Activated naive CD4-positive, alpha-beta T cell (primary cell): ENCODE data around the gene CLDN6.

Experiments used
- DNase-seq, 4 experiments: peaks; one replicate each; lab custom pipeline; 2025; lab: John Stamatoyannopoulos, UW

Gene CLDN6

DNA sequence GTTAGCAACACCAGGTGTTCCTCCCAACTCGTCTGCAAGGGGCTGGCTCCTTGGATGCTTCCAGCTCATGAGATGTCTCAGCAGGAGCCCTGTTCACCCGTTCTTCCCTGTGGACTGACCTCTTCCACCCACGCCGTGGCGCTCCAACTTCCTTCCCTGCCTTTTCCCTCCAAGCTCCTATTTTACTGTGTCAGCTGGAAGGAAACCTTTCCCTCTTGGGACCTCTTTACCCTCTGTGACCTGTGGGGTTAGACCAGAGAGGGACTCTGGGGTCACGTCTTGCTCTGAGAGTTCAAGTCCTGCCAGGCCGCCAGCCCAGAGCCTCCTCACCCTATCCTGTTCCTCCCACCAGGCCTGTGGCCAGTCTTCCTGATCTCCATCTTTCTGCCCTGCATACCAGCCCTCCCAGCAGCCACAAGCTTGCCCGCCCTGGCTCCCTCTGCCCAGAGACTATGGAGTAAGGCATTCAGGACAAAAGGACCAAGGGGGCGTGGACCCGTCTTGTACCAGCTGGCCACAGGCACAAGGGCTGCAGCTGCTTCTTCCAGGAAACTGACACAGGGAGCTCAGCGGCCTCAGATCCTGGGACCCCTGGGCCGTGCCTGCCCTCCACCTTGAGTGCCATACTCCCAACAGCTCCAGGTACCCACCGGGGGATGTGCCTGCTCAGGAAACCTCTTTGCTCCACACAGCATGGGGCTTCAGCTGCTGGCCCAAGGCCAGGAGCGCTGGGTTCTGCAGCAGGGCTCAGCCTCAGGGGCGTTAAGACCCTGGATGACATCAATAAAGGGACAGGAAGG, 45.8 kb downstream of the CLDN6 start:
- DNase-seq, result no peak

DNA sequence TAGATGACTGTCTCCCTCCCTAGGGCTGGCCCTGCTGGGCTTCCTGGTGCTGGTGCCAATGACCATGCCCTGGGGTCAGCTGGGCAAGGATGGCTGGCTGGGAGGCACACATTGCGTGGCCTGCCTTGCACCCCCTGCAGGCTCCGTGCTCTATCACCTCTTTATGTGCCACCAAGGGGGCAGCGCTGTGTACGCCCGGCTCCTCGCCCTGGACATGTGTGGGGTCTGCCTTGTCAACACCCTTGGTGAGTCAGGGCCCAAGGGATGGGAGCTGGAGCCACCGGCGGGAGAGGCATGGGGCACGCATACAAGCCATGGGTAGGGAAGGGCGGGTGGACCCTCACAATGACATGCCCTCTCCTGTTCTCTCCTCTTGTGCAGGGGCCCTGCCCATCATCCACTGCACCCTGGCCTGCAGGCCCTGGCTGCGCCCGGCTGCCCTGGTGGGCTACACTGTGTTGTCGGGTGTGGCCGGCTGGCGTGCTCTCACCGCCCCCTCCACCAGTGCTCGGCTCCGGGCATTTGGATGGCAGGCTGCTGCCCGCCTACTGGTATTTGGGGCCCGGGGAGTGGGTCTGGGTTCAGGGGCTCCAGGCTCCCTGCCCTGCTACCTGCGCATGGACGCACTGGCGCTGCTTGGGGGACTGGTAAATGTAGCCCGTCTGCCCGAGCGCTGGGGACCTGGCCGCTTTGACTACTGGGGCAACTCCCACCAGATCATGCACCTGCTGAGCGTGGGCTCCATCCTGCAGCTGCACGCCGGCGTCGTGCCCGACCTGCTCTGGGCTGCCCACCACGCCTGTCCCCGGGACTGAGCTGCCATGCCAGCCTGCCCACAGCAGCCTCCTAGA, 46.6 kb downstream of the CLDN6 start:
- DNase-seq, result no peak

DNA sequence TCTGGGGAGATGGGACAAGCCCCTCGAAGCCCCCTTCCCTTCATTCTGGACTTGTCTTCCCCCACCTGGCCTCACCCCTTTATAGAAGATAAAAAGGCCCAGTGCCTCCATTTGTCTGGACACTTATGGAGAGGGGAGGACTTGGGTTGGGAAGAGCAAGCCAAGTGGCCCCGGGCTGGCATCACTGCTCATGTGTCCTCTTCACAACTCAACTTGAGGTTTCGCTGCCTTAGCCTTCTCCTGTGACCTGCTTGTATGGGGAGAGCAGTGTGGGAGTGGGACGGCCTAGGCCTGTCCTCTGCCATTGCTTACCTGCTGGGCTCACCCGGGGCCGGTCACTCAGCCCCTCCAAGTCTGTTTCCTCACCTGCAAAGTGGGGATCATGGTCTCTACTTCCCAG, 47.4 kb downstream of the CLDN6 start:
- no peak for DNase-seq

DNA sequence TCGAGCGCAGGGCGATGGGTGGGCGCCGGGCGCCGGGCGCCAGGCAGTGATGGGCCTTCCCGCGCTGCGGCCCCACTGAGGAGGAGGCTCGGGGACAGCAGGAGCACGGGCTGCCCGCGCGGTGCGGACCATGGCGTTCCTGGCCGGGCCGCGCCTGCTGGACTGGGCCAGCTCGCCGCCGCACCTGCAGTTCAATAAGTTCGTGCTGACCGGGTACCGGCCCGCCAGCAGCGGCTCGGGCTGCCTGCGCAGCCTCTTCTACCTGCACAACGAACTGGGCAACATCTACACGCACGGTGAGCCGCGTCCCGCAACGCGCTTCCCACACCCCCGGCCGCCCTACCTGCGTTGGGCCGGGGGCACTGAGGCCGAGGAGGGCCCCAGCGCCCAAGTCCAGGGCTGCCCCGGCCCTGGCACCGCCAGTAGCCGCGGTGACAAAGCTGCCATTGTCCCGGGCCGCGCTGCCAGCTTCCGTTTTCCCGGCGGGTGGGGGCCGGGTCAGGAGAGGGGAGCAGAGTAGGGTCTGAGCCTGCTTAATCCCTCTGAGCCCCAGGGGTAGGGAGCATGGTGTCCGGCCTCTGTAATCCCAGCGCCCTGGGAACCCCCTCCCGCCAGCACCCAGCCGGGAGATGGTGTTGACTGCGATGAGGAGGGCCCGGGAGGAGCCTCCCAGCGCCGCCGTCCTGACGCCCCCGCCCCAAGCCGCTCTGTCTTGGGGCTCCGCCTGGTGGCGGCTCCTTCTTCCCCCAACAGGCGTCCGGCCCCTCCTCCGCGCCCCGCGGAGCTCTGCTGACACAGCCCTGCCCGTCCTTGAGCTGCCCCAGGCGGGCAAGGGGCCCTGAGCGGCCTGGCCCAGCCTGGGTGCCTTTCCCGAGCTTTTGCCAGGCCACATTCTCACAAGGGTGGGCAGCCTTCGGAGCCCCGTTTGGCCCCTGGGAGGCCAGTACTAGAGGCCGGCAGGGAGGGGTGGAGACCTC, 48.1 kb downstream of the CLDN6 start:
- DNase-seq, result peak in 2 of 4 experiments; percentile 30 to 43

DNA sequence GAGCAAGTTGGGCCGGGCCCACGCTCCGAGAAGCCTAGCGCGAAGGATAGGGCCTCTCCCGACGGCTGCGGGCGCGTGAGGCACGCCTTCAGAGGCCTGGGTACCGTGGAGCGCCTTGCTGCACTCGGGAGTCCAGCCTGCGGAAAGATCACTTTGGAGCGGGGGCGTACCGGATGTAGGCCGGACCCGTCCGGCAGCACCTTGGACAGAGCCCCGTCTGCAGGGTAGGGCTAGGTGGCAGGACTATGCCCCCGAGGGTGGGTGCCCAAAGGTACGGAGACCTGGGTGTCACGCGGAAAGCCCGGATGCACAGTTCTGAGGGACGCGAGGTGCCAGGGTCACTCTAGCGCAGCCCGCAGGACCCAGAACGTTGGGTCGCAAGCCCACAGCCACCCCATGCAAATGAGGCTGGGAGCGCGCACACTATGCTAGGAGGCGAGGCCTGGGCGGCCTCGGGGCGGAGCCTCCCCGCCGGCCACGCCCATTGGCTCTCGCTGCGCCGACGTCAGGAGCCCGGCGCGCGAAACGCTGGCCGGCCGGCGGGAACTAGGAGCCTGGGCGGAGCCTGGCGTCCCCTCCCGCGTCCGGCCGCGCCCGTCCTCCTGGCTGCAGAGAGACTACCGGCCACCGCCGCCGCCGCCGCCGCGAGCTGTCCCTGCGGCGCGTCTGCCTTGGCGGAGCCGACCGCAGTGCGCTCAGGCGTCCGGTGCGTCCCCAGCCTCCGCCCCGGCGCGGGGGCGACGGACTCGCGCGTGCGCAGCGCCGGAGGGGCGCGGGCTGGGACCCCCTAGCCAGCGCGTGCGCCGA, 49.0 kb downstream of the CLDN6 start, which contains the start of gene PAQR4:
Gene PAQR4 (plus strand): TSS at position 611 of the 807 bp plus-strand sequence. CDS start 327 bp downstream, outside the sequence.
- peak in 3 of 4 experiments; percentile 30 to 65 (median 32) for DNase-seq

DNA sequence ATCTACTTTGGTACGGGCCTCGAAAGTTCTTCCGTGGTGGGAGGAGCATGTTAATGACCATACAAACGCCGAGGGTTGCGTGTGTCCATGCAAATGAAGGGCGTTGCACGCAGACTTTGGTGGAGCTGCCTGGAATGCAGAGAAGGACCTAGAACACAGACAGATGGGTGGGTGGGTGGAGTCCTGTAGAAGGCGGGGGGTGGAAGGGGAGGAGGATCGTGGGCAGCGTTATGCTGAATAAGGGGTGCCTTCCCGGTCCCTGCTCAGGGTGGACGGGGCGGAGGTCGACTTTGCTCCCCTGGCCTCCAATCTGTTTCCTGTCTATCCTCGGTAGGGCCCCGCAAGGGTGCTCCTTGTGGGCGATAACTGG, 49.6 kb downstream of the CLDN6 start:
- no peak for DNase-seq

DNA sequence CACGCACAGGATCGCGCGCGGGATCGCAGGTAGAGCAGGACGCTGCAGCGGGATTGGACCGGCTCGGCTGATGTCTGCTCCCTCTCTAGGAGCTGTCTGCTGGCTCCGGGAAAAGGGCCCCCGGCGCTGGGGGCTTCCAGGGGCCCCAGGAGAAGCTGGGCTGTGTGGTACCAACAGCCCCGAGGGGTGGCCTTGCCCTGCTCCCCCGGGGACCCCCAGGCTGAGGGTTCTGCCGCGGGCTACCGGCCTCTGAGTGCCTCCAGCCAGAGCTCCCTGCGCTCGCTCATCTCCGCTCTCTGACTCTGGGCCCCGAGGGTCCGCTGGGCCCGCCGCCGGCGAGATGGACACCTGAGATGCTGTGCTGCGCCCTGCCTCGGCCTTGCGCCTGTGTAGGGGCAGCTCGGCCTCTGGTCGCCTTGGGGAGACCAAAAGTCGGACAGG, 50.2 kb downstream of the CLDN6 start:
- DNase-seq, result no peak

DNA sequence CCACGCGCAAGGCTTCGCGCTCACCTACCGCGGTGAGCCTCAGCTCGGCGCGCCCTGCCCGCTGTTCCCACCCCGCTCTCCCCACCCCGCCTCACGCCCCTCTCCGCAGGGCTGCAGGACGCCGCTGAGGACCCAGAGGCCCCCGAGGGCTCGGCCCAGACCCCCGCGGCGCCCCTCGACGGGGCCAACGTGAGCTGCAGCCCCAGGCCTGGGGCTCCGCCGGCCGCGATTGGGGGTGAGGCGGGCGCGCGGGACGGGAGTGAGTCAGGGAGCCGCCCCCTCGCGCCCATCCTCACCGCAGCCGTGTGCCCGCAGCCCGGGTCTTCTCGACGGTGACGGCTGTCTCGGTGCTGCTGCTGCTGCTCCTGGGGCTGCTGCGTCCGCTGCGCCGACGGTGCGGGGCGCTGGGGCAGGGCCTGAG, 50.8 kb downstream of the CLDN6 start:
- no peak for DNase-seq

DNA sequence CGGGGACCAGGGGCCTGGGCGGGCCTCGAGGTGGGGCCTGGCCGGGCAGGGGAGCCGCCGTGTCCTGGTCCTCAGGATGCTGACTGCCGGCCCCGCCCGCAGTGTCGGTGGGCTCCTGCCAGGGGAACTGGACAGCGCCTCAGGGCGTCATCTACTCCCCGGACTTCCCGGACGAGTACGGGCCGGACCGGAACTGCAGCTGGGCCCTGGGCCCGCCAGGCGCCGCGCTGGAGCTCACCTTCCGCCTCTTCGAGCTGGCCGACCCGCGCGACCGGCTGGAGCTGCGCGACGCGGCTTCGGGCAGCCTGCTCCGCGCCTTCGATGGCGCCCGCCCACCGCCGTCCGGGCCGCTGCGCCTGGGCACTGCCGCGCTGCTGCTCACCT, 51.2 kb downstream of the CLDN6 start:
- DNase-seq, result no peak

DNA sequence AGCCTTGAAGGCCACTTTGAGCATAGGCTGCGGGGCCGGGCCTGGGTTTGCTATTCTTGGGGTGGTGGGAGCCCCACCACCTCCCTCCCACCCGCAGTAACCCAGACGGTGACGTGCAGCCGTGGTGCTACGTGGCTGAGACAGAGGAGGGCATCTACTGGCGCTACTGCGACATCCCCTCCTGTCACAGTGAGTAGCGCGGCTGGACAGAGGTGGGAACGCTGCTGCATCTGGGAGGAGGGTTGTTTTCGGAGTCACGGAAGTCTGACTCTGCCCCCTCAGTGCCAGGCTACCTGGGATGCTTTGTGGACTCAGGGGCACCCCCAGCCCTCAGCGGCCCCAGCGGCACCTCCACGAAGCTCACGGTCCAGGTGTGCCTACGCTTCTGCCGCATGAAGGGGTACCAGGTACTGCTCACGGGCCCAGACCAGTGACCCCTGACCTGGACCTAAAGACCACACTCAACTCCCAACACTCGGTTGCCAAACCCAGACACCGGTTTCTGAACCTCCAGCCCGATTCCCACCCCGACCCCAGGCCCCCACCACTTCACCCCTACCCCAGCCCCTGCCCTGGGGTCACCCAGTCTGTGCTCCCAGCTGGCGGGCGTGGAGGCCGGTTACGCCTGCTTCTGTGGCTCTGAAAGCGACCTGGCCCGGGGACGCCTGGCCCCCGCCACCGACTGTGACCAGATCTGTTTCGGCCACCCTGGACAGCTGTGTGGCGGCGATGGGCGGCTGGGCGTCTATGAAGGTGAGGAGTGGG, 51.8 kb downstream of the CLDN6 start:
- no peak for DNase-seq
